Thoracic aorta (tissue), 2 donors: ENCODE data around the gene PRSS12. TPM values are rescaled to one million over a fixed set of nuclear protein-coding genes. Genes with fewer than 3 reads are reported as not detected.

Experiments
- ATAC-seq: fragments of 150-250 bp; one replicate; pipeline ENCODE4 v1.8.0; 2017; ENCODE audit warnings: low read depth; ENCODE audit not compliant: insufficient number of reproducible peaks, low FRiP score
- DNase-seq: peaks from one replicate; pipeline ENCODE4 v3.0.0-alpha.2; 2020; ENCODE audit warnings: low spot score
- H3K27ac ChIP-seq, 2 donors: fragments of 200-600 bp; sonication (generic); 1 replicate in 1 of 2; 2 replicates in 1 of 2; pipeline ENCODE4 v1.5.1; 2016; ENCODE audit warnings: mild to moderate bottlenecking in 2 of 2, moderate library complexity in 2 of 2
- H3K27me3 ChIP-seq: fragments of 200-600 bp; sonication (generic); replicated peaks from 2 replicates; pipeline ENCODE4 v1.6.0; 2016; ENCODE audit warnings: mild to moderate bottlenecking; ENCODE audit not compliant: insufficient read depth
- H3K36me3 ChIP-seq: fragments of 200-600 bp; sonication (generic); one replicate; pipeline ENCODE4 v1.5.1; 2016
- H3K4me1 ChIP-seq, 2 donors: fragments of 200-600 bp; sonication (generic); 1 replicate in 1 of 2; 2 replicates in 1 of 2; pipeline versions ENCODE4 v1.5.1 to v1.6.0; 2016; ENCODE audit warnings: low read depth in 2 of 2, mild to moderate bottlenecking in 1 of 2; ENCODE audit not compliant: control insufficient read depth in 1 of 2
- H3K4me3 ChIP-seq: fragments of 200-600 bp; sonication (generic); 2 replicates; pipeline ENCODE4 v1.5.1; 2016; ENCODE audit warnings: mild to moderate bottlenecking
- H3K9me3 ChIP-seq: fragments of 200-600 bp; sonication (generic); 2 replicates; pipeline ENCODE4 v1.5.1; 2016
- total RNA-seq, 2 donors: library from RNA; depleted of rRNA; stranded (reverse); fragments of >200 nt; gene quantifications; one replicate each; pipeline versions ENCODE4 v1.1.0 to v1.2.3, GENCODE V29; 2016
- TF ChIP-seq, protein P1 (sequence below): fragments of 200-600 bp; sonication (generic); IDR thresholded peaks from one replicate; pipeline ENCODE4 v1.5.1; 2019; ENCODE audit warnings: antibody characterized with exemption

PRSS12 gene
- total RNA-seq, 2 donors from 2014 or later: 0.14 to 0.27 TPM

- H3K4me1 ChIP-seq: no peaks in the 10 kb centered on the region
- H3K27me3 ChIP-seq: no peaks in the 10 kb centered on the region
- no peak overlapping the region for H3K27ac ChIP-seq
- H3K4me3 ChIP-seq: no peak overlapping the region
- ATAC-seq (no peak), DNase-seq (no peak)
- no peaks in the 10 kb centered on the region for H3K36me3 ChIP-seq
- H3K9me3 ChIP-seq: no peaks in the 10 kb centered on the region
- TF ChIP-seq, protein P1, sequence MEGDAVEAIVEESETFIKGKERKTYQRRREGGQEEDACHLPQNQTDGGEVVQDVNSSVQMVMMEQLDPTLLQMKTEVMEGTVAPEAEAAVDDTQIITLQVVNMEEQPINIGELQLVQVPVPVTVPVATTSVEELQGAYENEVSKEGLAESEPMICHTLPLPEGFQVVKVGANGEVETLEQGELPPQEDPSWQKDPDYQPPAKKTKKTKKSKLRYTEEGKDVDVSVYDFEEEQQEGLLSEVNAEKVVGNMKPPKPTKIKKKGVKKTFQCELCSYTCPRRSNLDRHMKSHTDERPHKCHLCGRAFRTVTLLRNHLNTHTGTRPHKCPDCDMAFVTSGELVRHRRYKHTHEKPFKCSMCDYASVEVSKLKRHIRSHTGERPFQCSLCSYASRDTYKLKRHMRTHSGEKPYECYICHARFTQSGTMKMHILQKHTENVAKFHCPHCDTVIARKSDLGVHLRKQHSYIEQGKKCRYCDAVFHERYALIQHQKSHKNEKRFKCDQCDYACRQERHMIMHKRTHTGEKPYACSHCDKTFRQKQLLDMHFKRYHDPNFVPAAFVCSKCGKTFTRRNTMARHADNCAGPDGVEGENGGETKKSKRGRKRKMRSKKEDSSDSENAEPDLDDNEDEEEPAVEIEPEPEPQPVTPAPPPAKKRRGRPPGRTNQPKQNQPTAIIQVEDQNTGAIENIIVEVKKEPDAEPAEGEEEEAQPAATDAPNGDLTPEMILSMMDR: no peak
Measured at GRCh38 chr4:118260309-118260708, 92.5 kb downstream of the PRSS12 start.

DNA sequence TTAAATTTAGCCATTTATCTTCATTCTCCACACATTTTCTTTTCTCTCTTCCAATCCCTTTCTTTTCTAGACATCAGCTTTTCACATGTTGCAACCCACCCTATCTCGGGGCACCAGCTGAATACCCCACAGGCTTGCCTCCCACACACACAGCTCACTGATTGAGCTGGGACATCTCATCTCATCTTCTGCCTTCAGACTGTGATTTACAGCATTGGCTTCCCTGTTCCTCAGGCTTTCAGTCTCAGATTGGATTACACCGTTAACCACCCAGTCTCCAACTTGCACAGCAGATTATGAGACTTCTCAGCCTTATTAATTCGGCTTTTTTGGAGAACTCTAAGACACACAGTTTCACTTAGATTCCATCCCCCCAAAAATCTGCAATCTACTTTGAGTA lies 93.7 kb downstream of the PRSS12 start:
- ATAC-seq (no peak), DNase-seq (no peak)
- H3K36me3 ChIP-seq: no peaks in the 10 kb centered on the region
- no peaks in the 10 kb centered on the region for H3K4me1 ChIP-seq
- no peaks in the 10 kb centered on the region for H3K27me3 ChIP-seq
- H3K4me3 ChIP-seq: no peak overlapping the region
- H3K27ac ChIP-seq: no peak overlapping the region
- TF ChIP-seq, protein P1: no peak
- no peaks in the 10 kb centered on the region for H3K9me3 ChIP-seq

DNA sequence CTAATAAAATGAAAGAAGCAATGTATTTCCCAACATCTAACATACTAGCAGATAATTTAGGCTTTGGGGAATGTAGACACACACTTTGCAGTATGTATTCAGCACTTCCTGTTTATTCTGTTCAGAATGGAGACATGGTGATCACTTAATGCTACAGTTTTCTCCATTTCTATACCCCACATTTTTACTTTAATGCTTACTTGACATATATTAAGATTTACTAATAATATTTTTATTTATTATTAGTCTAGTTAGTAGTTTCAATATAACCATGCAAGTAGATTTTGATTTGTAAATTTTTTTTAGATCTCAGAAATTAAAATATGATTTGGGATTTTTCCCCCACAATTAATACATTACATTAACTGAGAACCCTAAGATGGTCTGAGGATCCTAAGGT lies 98.4 kb downstream of the PRSS12 start:
- no peak for ATAC-seq
- Histone ChIP-seq H3K27ac (no peak overlapping the region), H3K36me3 (no peaks in the 10 kb centered on the region), H3K4me3 (no peak overlapping the region), H3K9me3 (no peaks in the 10 kb centered on the region), H3K4me1 (no peaks in the 10 kb centered on the region), H3K27me3 (no peaks in the 10 kb centered on the region)
- DNase-seq: no peak
- TF ChIP-seq, protein P1: no peak

DNA sequence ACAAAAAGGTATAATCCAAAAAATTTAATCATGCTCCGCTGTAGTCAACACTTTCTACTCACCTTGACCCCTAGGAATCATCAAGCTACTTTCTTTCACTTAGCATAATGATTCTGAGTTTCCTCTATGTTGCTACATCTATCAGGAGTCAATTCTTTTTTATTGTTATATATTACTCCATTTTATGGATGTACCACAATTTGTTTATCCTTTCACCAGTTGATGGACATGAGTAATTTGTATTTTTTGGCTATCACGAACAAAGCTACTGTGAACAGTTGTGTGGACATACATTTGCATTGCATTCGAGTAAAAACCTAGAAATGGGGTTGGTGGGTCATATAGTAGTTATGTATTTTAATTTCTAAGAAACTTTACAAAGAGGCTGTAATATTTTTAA lies 102.9 kb downstream of the PRSS12 start:
- TF ChIP-seq, protein P1: no peak
- no peak overlapping the region for H3K4me3 ChIP-seq
- ATAC-seq (no peak), DNase-seq (no peak)
- no peaks in the 10 kb centered on the region for H3K36me3 ChIP-seq
- H3K9me3 ChIP-seq: no peaks in the 10 kb centered on the region
- no peak overlapping the region for H3K27ac ChIP-seq
- H3K4me1 ChIP-seq: no peaks in the 10 kb centered on the region
- H3K27me3 ChIP-seq: no peaks in the 10 kb centered on the region

- H3K27me3 ChIP-seq: no peaks in the 10 kb centered on the region
- ATAC-seq (no peak), DNase-seq (no peak)
- no peak overlapping the region for H3K27ac ChIP-seq
- H3K4me1 ChIP-seq: no peaks in the 10 kb centered on the region
- no peak overlapping the region for H3K4me3 ChIP-seq
- H3K36me3 ChIP-seq: no peaks in the 10 kb centered on the region
- no peaks in the 10 kb centered on the region for H3K9me3 ChIP-seq
- TF ChIP-seq, protein P1: no peak
Measured at GRCh38 chr4:118237531-118237930, 115.3 kb downstream of the PRSS12 start.
